Measurements from ENCODE around the gene HSD11B1. TPM values are rescaled to one million over a fixed set of nuclear protein-coding genes. Genes with fewer than 3 reads are reported as not detected.

HSD11B1 gene
- total and polyA plus RNA-seq, 4 donors, result 3.0 to 21.5 (median 12.1) TPM

DNA sequence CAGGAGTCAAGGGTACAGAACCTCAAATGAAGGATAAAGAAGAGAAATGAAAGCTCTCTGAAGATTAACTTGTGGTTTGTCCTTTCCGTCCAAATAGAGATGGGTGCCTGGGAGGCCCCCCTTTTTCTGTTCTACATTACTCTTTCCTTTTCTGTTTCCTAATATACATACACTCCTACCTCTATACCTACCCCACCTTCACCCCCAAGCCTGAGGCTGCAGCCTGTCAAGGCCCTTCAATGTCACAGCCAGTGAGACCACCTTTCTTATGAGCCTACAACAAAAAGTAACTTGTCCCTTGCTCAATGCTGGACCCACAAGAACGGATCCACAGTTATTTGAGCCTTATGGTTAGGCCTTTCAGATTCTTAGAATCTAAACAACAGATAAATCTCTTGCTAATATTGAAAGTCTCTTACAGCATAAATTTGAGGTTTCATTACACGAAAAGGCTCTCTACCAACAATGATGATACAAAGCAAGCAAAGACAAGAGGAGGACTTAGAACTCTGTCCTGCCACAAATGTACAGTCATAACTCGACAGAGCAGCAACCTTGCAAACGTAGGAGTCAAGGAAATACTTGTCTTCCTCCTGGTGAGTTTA, 47.1 kb downstream of the HSD11B1 start:
- no peak overlapping the region for H3K27ac ChIP-seq (ENCODE audit: low read depth in 1 of 2, low read length in 2 of 2)
- ATAC-seq (ENCODE audit: low FRiP score), result no peak
- no peak for DNase-seq
- no peaks in the 10 kb centered on the region for H3K27me3 ChIP-seq (ENCODE audit: control insufficient read depth in 1 of 2, insufficient read depth in 2 of 2, low read length in 1 of 2)
- no peaks in the 10 kb centered on the region for H3K36me3 ChIP-seq (ENCODE audit: control insufficient read depth in 1 of 2, insufficient read depth in 2 of 2, low read length in 1 of 2)
- intact Hi-C loops (cut with DNase I), result no loop called here
- no peaks in the 10 kb centered on the region for H3K4me1 ChIP-seq (ENCODE audit: control insufficient read depth in 1 of 2, insufficient read depth in 2 of 2, low read length in 2 of 2)
- 64 to 84% methylated on average over 5 of the region's 5 CpGs for WGBS, 2 donors
- no peak overlapping the region for H3K4me3 ChIP-seq (ENCODE audit: low read length in 2 of 2)
- H3K9me3 ChIP-seq (ENCODE audit: control insufficient read depth, low read length), result no peaks in the 10 kb centered on the region

DNA sequence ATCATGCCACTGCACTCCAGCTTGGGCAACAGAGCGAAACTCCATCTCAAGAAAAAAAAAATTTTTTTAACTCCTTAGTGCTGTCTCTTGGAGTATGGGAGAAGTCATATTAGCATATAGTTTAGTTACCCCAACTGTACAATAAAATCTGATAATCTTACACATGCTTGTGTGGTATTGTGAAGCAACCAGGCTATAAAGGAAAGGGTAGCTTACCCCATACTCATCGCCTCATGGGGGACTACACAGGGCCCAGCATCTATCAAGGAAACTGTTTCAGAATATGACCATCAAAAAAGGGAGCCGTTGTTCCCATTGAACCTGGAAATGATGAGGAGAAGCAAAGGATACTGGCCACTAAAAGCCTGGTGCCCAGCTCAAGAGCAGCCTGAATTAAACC, 48.2 kb downstream of the HSD11B1 start:
- no peaks in the 10 kb centered on the region for H3K9me3 ChIP-seq (ENCODE audit: control insufficient read depth, low read length)
- no peaks in the 10 kb centered on the region for H3K36me3 ChIP-seq (ENCODE audit: control insufficient read depth in 1 of 2, insufficient read depth in 2 of 2, low read length in 1 of 2)
- no peak overlapping the region for H3K4me3 ChIP-seq (ENCODE audit: low read length in 2 of 2)
- H3K4me1 ChIP-seq (ENCODE audit: control insufficient read depth in 1 of 2, insufficient read depth in 2 of 2, low read length in 2 of 2), result no peaks in the 10 kb centered on the region
- ATAC-seq (ENCODE audit: low FRiP score) (no peak), DNase-seq (no peak)
- no peaks in the 10 kb centered on the region for H3K27me3 ChIP-seq (ENCODE audit: control insufficient read depth in 1 of 2, insufficient read depth in 2 of 2, low read length in 1 of 2)
- 88 to 89% methylated on average over 3 of the region's 3 CpGs for WGBS, 2 donors
- intact Hi-C loops (cut with DNase I), result no loop called here
- no peak overlapping the region for H3K27ac ChIP-seq (ENCODE audit: low read depth in 1 of 2, low read length in 2 of 2)

- no peak overlapping the region for H3K4me3 ChIP-seq (ENCODE audit: low read length in 2 of 2)
- no peaks in the 10 kb centered on the region for H3K27me3 ChIP-seq (ENCODE audit: control insufficient read depth in 1 of 2, insufficient read depth in 2 of 2, low read length in 1 of 2)
- H3K4me1 ChIP-seq (ENCODE audit: control insufficient read depth in 1 of 2, insufficient read depth in 2 of 2, low read length in 2 of 2), result no peaks in the 10 kb centered on the region
- H3K36me3 ChIP-seq (ENCODE audit: control insufficient read depth in 1 of 2, insufficient read depth in 2 of 2, low read length in 1 of 2), result no peaks in the 10 kb centered on the region
- intact Hi-C loops (cut with DNase I), result no loop called here
- no peak overlapping the region for H3K27ac ChIP-seq (ENCODE audit: low read depth in 1 of 2, low read length in 2 of 2)
- H3K9me3 ChIP-seq (ENCODE audit: control insufficient read depth, low read length), result no peaks in the 10 kb centered on the region
- 87 to 90% methylated on average over 1 of the region's 1 CpG for WGBS, 2 donors
- ATAC-seq (ENCODE audit: low FRiP score) (no peak), DNase-seq (no peak)
Measured at GRCh38 chr1:209755256-209755655, 50.6 kb downstream of the HSD11B1 start.

GRCh38 chr1:209755926-209756614, 51.4 kb downstream of the HSD11B1 start, which contains the start of gene TRAF3IP3:
Gene TRAF3IP3 (plus strand): TSS chr1:209756053. CDS start chr1:209760040, 3,987 bp downstream.
- ATAC-seq (ENCODE audit: low FRiP score), result peak; percentile 69

GRCh38 chr1:209756615-209757445, 52.2 kb downstream of the HSD11B1 start:
- peak; percentile 45 for ATAC-seq (ENCODE audit: low FRiP score)
- no peaks in the 10 kb centered on the region for H3K27me3 ChIP-seq (ENCODE audit: control insufficient read depth in 1 of 2, insufficient read depth in 2 of 2, low read length in 1 of 2)
- no peaks in the 10 kb centered on the region for H3K36me3 ChIP-seq (ENCODE audit: control insufficient read depth in 1 of 2, insufficient read depth in 2 of 2, low read length in 1 of 2)
- intact Hi-C loops (cut with DNase I), result no loop called here
- H3K27ac ChIP-seq (ENCODE audit: low read depth in 1 of 2, low read length in 2 of 2), result no peak overlapping the region
- 75 to 90% methylated on average over 5 of the region's 5 CpGs for WGBS, 2 donors
- no peaks in the 10 kb centered on the region for H3K4me1 ChIP-seq (ENCODE audit: control insufficient read depth in 1 of 2, insufficient read depth in 2 of 2, low read length in 2 of 2)
- no peak overlapping the region for H3K4me3 ChIP-seq (ENCODE audit: low read length in 2 of 2)
- DNase-seq, result peak in 1 of 2 donors; percentile 68
- H3K9me3 ChIP-seq (ENCODE audit: control insufficient read depth, low read length), result no peaks in the 10 kb centered on the region

More at GRCh38 chr1:209755926-209756614, 51.4 kb downstream of the HSD11B1 start, which contains the start of gene TRAF3IP3:
- Histone ChIP-seq H3K27ac (ENCODE audit: low read depth in 1 of 2, low read length in 2 of 2) (no peak within 1 kb of the TSS), H3K4me1 (ENCODE audit: control insufficient read depth in 1 of 2, insufficient read depth in 2 of 2, low read length in 2 of 2) (no peaks in the 10 kb centered on the region), H3K27me3 (ENCODE audit: control insufficient read depth in 1 of 2, insufficient read depth in 2 of 2, low read length in 1 of 2) (no peaks in the 10 kb centered on the region), H3K4me3 (ENCODE audit: low read length in 2 of 2) (no peak within 1 kb of the TSS), H3K9me3 (ENCODE audit: control insufficient read depth, low read length) (no peaks in the 10 kb centered on the region), H3K36me3 (ENCODE audit: control insufficient read depth in 1 of 2, insufficient read depth in 2 of 2, low read length in 1 of 2) (no peaks in the 10 kb centered on the region)
- WGBS, 2 donors, result 80 to 82% methylated on average over 10 of the region's 10 CpGs
- peak in 1 of 2 donors; percentile 73 for DNase-seq
- intact Hi-C loops (cut with DNase I), result no loop called here

DNA sequence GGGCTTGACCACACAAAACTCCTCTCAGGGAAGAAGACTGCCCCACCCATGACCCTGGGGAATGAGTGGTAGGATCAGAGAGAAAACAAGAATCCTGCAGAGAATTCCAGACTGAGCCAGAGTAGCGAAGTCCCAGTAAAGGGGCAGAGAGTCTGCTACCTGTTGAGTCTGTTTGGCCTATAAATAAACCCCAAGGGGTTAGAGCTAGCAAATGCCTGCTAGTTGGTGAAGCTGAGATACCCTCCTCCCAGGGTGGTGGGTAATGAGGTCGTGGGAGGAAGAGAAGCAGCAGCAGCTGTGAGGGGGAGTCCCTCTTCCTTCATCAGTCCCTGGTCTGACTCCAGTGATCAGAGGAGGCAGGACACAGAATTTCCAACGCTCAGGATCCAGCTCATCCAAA, 53.8 kb downstream of the HSD11B1 start:
- ATAC-seq (ENCODE audit: low FRiP score) (no peak), DNase-seq (no peak)
- intact Hi-C loops (cut with DNase I), result no loop called here
- no peak overlapping the region for H3K4me3 ChIP-seq (ENCODE audit: low read length in 2 of 2)
- no peak overlapping the region for H3K27ac ChIP-seq (ENCODE audit: low read depth in 1 of 2, low read length in 2 of 2)
- WGBS, 2 donors, result 65 to 79% methylated on average over 3 of the region's 3 CpGs
- no peaks in the 10 kb centered on the region for H3K4me1 ChIP-seq (ENCODE audit: control insufficient read depth in 1 of 2, insufficient read depth in 2 of 2, low read length in 2 of 2)
- H3K9me3 ChIP-seq (ENCODE audit: control insufficient read depth, low read length), result no peaks in the 10 kb centered on the region
- no peaks in the 10 kb centered on the region for H3K27me3 ChIP-seq (ENCODE audit: control insufficient read depth in 1 of 2, insufficient read depth in 2 of 2, low read length in 1 of 2)
- H3K36me3 ChIP-seq (ENCODE audit: control insufficient read depth in 1 of 2, insufficient read depth in 2 of 2, low read length in 1 of 2), result no peaks in the 10 kb centered on the region

DNA sequence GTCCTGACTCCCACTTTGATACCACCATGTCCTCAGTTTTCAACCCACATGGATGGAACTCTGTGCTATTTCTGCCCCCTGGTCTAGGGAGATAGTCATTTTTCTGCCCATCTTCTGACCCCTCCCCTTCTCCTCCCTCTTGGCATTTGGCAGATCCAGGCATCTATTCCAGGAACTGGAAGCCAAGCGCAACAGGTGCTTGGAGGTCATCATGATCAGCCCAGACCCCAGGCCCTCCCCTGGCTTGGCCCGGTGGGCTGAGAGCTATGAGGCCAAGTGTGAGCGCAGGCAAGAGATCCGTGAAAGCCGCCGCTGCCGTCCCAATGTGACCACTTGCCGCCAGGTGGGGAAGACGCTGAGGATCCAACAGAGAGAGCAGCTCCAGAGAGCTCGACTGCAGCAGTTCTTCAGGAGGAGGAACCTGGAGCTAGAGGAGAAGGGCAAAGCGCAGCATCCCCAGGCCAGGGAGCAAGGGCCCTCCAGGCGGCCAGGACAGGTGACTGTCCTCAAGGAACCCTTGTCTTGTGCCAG, 55.2 kb downstream of the HSD11B1 start:
- intact Hi-C loops (cut with DNase I), result no loop called here
- ATAC-seq (ENCODE audit: low FRiP score), result no peak
- Histone ChIP-seq H3K4me1 (ENCODE audit: control insufficient read depth in 1 of 2, insufficient read depth in 2 of 2, low read length in 2 of 2) (no peaks in the 10 kb centered on the region), H3K27ac (ENCODE audit: low read depth in 1 of 2, low read length in 2 of 2) (no peak overlapping the region), H3K4me3 (ENCODE audit: low read length in 2 of 2) (no peak overlapping the region), H3K27me3 (ENCODE audit: control insufficient read depth in 1 of 2, insufficient read depth in 2 of 2, low read length in 1 of 2) (no peaks in the 10 kb centered on the region), H3K9me3 (ENCODE audit: control insufficient read depth, low read length) (no peaks in the 10 kb centered on the region), H3K36me3 (ENCODE audit: control insufficient read depth in 1 of 2, insufficient read depth in 2 of 2, low read length in 1 of 2) (no peaks in the 10 kb centered on the region)
- 95 to 96% methylated on average over 12 of the region's 12 CpGs for WGBS, 2 donors
- DNase-seq, result no peak

DNA sequence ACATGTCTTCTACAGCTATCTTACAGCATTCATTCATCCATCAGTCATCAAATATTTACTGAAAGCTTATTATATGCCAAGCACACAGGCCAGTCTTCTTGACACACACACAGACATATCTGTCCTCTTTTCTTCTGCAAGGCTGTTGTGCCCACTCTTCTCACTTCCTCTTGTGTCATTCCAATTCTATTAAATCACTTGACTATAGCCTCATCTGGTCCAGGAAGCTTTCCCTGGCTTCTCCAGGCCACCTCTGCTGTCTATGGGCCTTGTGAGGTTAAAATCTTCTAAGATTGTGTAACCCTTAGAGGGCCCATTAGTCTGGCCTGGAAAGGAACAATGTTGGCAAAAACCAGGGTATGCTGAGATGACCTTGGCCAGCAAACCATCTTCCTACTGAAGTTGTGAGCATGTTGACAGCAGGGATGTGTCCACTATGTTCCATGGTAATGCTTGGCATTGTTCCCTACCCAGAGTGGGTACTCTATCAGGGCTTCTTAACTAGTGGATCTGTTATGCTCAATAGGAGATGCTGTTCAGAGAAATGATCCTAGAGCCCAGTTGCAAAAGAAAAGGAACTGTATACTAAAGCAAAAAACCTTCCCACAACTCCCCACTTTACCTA, 56.5 kb downstream of the HSD11B1 start:
- DNase-seq (no peak), ATAC-seq (ENCODE audit: low FRiP score) (no peak)
- Histone ChIP-seq H3K27ac (ENCODE audit: low read depth in 1 of 2, low read length in 2 of 2) (no peak overlapping the region), H3K36me3 (ENCODE audit: control insufficient read depth in 1 of 2, insufficient read depth in 2 of 2, low read length in 1 of 2) (no peaks in the 10 kb centered on the region), H3K4me3 (ENCODE audit: low read length in 2 of 2) (no peak overlapping the region), H3K4me1 (ENCODE audit: control insufficient read depth in 1 of 2, insufficient read depth in 2 of 2, low read length in 2 of 2) (no peaks in the 10 kb centered on the region), H3K9me3 (ENCODE audit: control insufficient read depth, low read length) (no peaks in the 10 kb centered on the region), H3K27me3 (ENCODE audit: control insufficient read depth in 1 of 2, insufficient read depth in 2 of 2, low read length in 1 of 2) (no peaks in the 10 kb centered on the region)
- intact Hi-C loops (cut with DNase I), result no loop called here

Data from aorta (tissue), 5 donors.